ENCODE measurements around the gene KCNE1.
"Not testable (repeated sequence)": the region's sequence is repeated elsewhere in the genome, so short reads cannot be mapped to it uniquely, and the experiment has no call there.

- TF ChIP-seq CTCF (IDR thresholded peaks at IDR 0.05); ZFX (IDR thresholded peaks at IDR 0.05; ENCODE audit: borderline replicate concordance): not testable (repeated sequence)
These were observed 65.0 kb downstream of the KCNE1 start for GRCh38 chr21:34447018-34447417.

Data from 22Rv1 (cell line).